ENCODE measurements around the gene PEX13.
"Not testable (repeated sequence)": the region's sequence is repeated elsewhere in the genome, so short reads cannot be mapped to it uniquely, and the experiment has no call there.

Gene PEX13

DNA sequence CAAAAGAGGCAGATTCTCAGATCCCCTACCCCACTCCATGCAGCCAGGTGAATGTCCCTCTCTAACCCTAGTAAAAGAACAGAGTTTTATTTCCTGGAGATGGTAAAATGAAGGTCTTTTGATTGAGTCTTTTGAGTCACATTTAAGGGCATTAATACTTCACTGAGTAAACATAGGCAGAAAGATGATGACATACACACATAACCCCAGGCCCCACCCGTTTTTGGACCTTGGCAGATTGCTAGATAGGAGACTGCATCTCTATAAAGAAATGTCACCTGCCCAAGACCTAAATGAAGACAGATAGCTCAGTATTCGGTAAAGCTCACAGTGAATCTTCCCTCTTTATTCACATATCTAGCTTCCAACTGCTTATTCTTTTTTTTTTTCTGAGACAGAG is 28.3 kb upstream of the PEX13 start:
- Mint-ChIP-seq H3K4me3 (no peak overlapping the region), H3K9me3 (peaks cover 0 to 1% of the 10 kb centered on the region in 2 donors), H3K4me1 (peaks cover 25 to 58% of the 10 kb centered on the region in 2 donors), H3K36me3 (peaks cover 21 to 25% of the 10 kb centered on the region in 2 donors), H3K27me3 (no peaks in the 10 kb centered on the region), H3K27ac (no peak overlapping the region)
- no peak for DNase-seq
- no peak for ATAC-seq (replicated peaks)

DNA sequence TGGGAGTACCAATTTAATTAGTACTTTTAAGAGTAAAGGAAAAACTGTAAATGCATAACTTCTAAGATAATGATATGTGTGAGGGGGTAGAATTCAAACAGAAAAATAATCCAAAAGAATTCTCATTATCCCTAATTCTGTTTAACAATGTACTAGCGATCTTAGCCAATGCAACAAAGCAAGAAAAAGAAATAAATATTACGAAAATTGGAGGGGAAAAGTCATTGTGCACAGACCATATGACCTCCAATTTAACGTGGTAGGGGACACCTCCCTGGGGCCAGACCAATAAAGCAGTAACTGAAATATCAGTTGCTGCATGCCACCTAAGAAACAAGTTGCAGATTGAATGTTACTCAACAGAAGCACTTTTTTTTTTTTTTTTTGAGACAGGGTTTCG is 25.9 kb upstream of the PEX13 start:
- H3K27me3 Mint-ChIP-seq: no peaks in the 10 kb centered on the region
- peaks cover 26 to 37% of the 10 kb centered on the region in 2 donors for H3K36me3 Mint-ChIP-seq
- ATAC-seq (replicated peaks) (no peak), DNase-seq (no peak)
- peaks cover 0 to 1% of the 10 kb centered on the region in 2 donors for H3K9me3 Mint-ChIP-seq
- peaks cover 34 to 66% of the 10 kb centered on the region in 2 donors for H3K4me1 Mint-ChIP-seq
- no peak overlapping the region for H3K4me3 Mint-ChIP-seq
- H3K27ac Mint-ChIP-seq: no peak overlapping the region

DNA sequence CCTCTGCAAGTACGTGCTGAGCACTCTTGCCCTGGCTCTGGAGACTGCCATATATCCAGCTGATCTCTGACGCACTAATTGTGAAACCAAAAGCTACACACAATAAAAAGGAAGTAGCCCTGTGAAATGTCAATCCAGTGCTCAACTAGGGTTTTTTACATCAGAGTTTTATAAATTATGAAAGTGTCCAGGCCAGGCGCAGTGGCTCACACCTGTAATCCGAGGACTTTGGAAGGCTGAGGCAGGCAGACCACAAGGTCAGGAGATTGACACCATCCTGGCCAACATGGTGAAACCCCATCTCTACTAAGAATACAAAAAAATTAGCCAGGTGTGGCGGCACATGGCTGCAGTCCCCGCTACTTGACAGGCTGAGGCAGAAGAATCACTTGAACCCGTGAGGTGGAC is 24.5 kb upstream of the PEX13 start:
- H3K4me1 Mint-ChIP-seq: peaks cover 29 to 66% of the 10 kb centered on the region in 2 donors
- H3K36me3 Mint-ChIP-seq: peaks cover 21 to 42% of the 10 kb centered on the region in 2 donors
- peak; percentile 70 for DNase-seq
- peak overlapping the region; percentile 44 to 70 for H3K4me3 Mint-ChIP-seq
- ATAC-seq (replicated peaks): peak; percentile 99
- peak overlapping the region; percentile 95 for H3K27ac Mint-ChIP-seq
- H3K27me3 Mint-ChIP-seq: no peaks in the 10 kb centered on the region
- H3K9me3 Mint-ChIP-seq: peaks cover 0 to 1% of the 10 kb centered on the region in 2 donors

DNA sequence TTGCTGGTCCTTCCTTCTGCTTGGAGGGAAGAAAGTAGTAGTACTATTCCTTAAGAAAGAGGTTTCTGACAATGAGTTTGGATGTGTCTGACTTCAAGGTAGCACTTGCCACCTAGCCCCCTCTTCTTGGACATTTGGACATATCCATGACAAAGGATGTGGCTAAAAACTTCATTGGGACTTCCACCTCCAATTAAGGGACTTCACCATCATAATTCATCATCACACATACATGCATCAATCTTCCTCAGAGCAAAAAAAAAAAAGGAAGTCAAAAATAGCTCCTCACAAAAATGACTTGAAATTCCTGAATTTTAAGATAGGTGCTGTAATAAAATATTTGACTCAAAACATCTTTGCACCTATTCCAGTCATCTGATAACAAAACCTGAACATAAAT is 23.4 kb upstream of the PEX13 start:
- ATAC-seq (replicated peaks) (no peak), DNase-seq (no peak)
- Mint-ChIP-seq H3K27me3 (no peaks in the 10 kb centered on the region), H3K27ac (peak overlapping the region; percentile 79), H3K4me1 (peaks cover 29 to 70% of the 10 kb centered on the region in 2 donors), H3K36me3 (peaks cover 21 to 42% of the 10 kb centered on the region in 2 donors), H3K9me3 (peaks cover 0 to 1% of the 10 kb centered on the region in 2 donors), H3K4me3 (no peak overlapping the region)

DNA sequence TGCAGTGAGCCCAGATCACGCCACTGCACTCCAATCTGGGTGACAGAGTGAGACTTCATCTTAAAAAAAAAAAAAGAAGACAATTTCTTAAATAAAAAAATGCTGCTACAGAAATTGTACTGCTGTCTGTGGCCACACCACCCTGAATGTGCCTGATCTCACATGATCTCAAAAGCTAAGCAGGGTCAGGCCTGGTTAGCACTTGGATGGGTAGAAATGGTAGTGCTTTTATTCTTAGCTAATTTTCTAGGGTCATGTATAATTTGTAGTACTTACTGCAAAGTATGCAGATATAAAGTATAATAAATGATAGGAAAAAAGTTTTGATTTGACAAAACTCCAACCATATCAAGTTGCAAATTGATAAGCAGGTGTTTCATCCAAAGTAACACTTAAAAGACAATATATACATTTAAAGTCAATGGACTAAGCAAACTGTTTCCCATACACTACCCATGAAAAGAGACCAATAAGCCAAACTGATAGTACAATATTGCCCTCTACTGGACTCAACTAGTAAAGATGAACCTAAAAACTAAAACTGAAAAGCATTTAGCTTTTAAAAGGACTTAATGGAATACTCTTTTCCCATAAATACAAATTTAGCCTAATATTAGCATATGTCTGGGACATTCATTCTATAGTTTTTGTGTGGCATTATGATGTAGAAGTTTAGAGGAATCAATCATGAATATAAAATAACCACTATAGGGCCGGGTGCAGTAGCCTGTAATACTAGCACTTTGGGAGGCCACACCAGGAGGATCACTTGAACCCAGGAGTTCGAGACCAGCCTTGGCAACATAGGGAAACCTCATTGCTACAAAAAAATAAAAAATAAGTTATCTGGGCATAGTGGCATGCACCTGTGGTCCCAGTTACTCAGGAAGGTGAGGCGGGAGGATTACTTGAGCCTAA is 18.6 kb upstream of the PEX13 start:
- H3K4me1 Mint-ChIP-seq: peaks cover 20 to 43% of the 10 kb centered on the region in 2 donors
- peaks cover 9 to 25% of the 10 kb centered on the region in 2 donors for H3K36me3 Mint-ChIP-seq
- H3K27me3 Mint-ChIP-seq: no peaks in the 10 kb centered on the region
- no peak overlapping the region for H3K27ac Mint-ChIP-seq
- DNase-seq (no peak), ATAC-seq (replicated peaks) (peak; percentile 83 to 84)
- no peak overlapping the region for H3K4me3 Mint-ChIP-seq
- H3K9me3 Mint-ChIP-seq: no peaks in the 10 kb centered on the region

DNA sequence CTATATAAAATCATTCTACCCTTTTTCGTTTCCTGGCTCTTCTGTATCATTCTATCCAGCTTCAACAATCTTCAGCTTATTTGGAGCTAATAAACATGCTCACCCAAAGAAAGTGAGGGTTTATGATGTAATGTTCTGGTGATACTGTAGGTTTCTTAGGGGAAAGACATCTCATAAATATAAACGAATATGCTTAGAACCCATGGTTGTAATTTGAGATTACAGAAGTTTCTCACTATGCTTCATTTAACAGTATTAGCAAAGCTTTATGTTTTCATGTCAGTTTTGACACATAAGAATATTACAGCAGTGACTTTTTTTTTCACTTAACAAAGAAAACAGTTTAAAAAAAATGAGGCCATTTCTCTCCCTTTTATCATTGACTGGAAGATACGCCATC is 11.8 kb upstream of the PEX13 start:
- ATAC-seq (replicated peaks) (no peak), DNase-seq (no peak)
- H3K27me3 Mint-ChIP-seq: no peaks in the 10 kb centered on the region
- H3K4me3 Mint-ChIP-seq: no peak overlapping the region
- no peaks in the 10 kb centered on the region for H3K4me1 Mint-ChIP-seq
- H3K9me3 Mint-ChIP-seq: no peaks in the 10 kb centered on the region
- peaks cover 3 to 4% of the 10 kb centered on the region in 2 donors for H3K36me3 Mint-ChIP-seq
- no peak overlapping the region for H3K27ac Mint-ChIP-seq

DNA sequence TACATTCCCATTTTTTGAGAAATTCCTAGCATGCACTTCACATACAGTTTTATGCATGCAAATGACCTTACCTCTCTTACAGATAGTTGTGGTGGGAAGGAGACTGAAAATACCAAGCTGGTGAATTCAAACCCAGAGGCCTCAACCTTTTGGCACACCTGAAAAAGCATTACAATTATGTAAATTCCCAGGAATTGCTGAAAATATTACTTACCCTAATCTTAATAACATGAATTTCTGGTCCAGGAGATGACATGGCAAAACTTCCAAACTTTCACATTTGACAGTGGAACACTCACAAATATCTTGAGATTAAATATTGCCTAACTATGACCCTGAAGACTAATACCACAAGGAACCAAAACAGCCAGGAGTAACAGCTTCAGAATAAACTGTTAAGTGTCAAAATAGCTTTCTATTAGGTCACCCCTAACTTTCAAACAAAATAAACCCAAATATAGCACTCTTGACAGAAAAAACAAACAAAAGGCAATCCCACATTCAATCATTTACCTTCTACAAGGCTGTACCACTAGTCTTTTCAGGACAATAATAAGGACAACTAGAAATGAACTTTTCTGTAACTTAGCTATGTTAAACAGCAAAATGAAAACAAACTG is 10.9 kb upstream of the PEX13 start:
- H3K4me3 Mint-ChIP-seq: no peak overlapping the region
- H3K9me3 Mint-ChIP-seq: no peaks in the 10 kb centered on the region

DNA sequence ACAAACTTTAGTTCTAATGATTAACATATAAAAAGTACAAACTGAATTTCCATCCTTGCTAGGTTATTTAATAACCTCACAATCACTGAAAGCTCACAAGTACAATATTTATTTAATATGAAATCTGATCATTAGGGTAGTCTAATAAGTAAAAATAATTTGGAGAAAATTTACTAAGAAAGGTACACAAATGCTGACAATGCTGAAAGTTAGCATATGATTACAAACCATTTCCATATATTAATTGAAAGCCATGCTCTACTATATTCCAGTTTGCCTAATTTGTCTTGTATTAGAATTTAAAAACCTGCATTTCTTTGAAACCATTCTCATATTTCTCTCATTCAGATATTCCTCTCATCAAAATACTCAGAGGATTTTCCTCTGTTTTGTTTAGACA is 8.2 kb upstream of the PEX13 start:
- ATAC-seq (replicated peaks) (no peak), DNase-seq (no peak)
- peaks cover 0 to 3% of the 10 kb centered on the region in 2 donors for H3K36me3 Mint-ChIP-seq
- no peaks in the 10 kb centered on the region for H3K9me3 Mint-ChIP-seq
- H3K27ac Mint-ChIP-seq: no peak overlapping the region
- H3K27me3 Mint-ChIP-seq: no peaks in the 10 kb centered on the region
- peaks cover 6 to 10% of the 10 kb centered on the region in 2 donors for H3K4me1 Mint-ChIP-seq
- H3K4me3 Mint-ChIP-seq: no peak overlapping the region

More for the DNA sequence above, 10.9 kb upstream of the PEX13 start:
- DNase-seq (no peak), ATAC-seq (replicated peaks) (no peak)
- Mint-ChIP-seq H3K36me3 (peaks cover 3 to 4% of the 10 kb centered on the region in 2 donors), H3K27ac (no peak overlapping the region), H3K27me3 (no peaks in the 10 kb centered on the region), H3K4me1 (no peaks in the 10 kb centered on the region)

DNA sequence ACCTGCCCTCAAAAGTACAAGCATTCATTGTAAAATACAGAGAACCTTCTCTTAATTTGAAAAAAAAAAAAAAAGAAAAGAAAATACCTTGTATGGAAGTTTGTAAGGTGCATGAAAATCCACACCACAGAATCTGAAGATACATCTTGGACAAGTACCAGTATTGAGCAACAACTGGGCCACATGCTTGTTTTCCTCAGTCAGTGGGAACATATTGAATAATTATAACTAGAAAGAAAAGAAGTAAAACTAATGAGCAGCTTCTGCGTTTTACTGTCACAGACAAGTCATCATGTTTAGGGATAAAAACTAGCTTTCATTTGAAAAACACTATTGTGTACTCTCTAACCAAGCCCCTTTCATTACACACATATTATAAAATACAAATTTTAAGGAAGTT is 5.8 kb upstream of the PEX13 start:
- DNase-seq: no peak
- ATAC-seq (replicated peaks): no peak
- Mint-ChIP-seq H3K4me1 (peaks cover 6 to 10% of the 10 kb centered on the region in 2 donors), H3K9me3 (no peaks in the 10 kb centered on the region), H3K36me3 (peaks cover 0 to 3% of the 10 kb centered on the region in 2 donors), H3K4me3 (no peak overlapping the region), H3K27ac (no peak overlapping the region), H3K27me3 (no peaks in the 10 kb centered on the region)

DNA sequence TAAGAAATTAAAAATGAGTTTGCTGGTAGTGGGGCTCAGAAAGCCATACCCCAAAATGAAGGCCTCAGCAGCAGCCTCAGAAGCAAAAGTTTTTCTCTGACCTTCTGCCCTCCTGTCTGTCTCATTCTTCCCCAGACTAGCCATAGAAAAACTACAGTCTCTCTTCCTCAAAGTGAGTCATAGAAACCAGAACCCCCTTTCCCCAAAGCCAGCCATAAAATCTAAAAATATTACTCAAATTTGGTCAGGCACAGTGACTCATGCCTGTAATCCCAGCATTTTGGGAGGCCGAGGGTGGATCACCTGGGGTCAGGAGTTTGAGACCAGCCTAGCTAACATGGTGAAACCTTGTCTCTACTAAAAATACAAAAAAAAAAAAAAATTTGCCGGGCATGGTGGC is 5.2 kb upstream of the PEX13 start:
- H3K27me3 Mint-ChIP-seq, H3K9me3 Mint-ChIP-seq, H3K36me3 Mint-ChIP-seq, DNase-seq: not testable (repeated sequence)
- Mint-ChIP-seq H3K4me3 (peak overlapping the region in 1 of 2 donors; percentile 44), H3K4me1 (peaks cover 6 to 10% of the 10 kb centered on the region in 2 donors), H3K27ac (peak overlapping the region; percentile 65)
- peak; percentile 30 to 34 for ATAC-seq (replicated peaks)

DNA sequence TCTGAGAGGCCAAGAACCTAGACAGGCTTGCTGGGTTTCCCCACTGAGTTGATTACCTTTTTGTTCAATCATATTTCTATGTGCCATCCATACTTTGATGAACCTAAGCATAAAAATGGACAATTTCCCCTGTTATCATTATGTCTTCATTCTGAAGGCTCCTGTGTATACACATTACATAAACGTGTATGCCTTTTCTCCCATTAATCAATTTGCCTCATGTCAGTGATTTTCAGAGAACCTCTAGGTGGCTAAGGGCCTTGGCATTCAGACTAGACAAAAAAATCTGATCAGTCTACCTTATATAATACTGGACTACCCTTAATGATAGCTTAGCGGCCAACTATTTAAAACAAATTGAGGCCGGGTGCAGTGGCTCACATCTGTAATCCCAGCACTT is 4.1 kb upstream of the PEX13 start:
- Mint-ChIP-seq H3K36me3 (peaks cover 0 to 3% of the 10 kb centered on the region in 2 donors), H3K9me3 (no peaks in the 10 kb centered on the region), H3K27ac (peak overlapping the region; percentile 37)

DNA sequence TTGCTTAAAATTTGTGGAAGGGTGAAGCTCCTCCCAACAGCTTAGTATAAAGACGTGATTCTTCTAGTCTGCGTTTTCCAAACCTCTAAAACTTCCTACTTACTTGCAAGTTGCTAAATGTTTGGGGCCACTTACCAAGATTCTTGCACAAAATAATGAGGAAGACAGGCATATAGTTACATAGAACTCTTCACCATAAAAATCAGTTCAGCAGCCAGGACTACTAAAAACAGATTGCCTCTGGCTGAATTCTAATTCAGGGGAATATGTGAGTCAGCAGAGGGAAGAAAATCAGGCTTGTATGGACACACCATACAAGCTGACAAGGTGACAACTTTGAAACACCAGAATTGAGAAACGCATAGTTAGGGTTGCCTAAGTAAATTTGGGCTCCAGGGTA is 2.8 kb upstream of the PEX13 start:
- no peak overlapping the region for H3K4me3 Mint-ChIP-seq
- DNase-seq (no peak), ATAC-seq (replicated peaks) (no peak)
- H3K36me3 Mint-ChIP-seq: peaks cover 0 to 3% of the 10 kb centered on the region in 2 donors
- H3K9me3 Mint-ChIP-seq: no peaks in the 10 kb centered on the region
- no peaks in the 10 kb centered on the region for H3K27me3 Mint-ChIP-seq
- H3K27ac Mint-ChIP-seq: peak overlapping the region; percentile 51
- H3K4me1 Mint-ChIP-seq: peaks cover 6 to 23% of the 10 kb centered on the region in 2 donors

More for the DNA sequence above, 4.1 kb upstream of the PEX13 start:
- no peak for DNase-seq
- ATAC-seq (replicated peaks): no peak
- Mint-ChIP-seq H3K4me1 (peaks cover 6 to 15% of the 10 kb centered on the region in 2 donors), H3K27me3 (no peaks in the 10 kb centered on the region), H3K4me3 (no peak overlapping the region)

DNA sequence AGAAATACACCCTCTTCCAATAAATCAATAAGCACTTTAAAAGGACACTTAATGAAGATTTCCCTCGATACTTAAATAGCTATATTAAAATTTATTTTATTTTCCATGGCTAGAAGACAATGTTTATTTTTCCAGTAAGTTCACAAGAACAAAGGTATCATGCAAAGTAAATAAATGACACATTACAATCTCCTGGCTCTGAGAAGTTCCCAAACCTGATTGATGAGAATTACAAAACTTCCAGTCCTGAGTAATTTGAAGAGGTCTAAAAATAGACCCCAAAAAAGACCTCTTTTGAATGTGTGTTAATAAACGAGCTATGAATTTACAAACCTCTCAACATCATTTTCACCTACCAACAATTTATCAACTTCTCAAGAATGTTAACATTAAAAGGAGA is 1.5 kb upstream of the PEX13 start:
- peak overlapping the region; percentile 90 to 98 for H3K4me3 Mint-ChIP-seq
- H3K36me3 Mint-ChIP-seq: peaks cover 2 to 4% of the 10 kb centered on the region in 2 donors
- DNase-seq (no peak), ATAC-seq (replicated peaks) (no peak)
- H3K4me1 Mint-ChIP-seq: peaks cover 6 to 24% of the 10 kb centered on the region in 2 donors
- H3K9me3 Mint-ChIP-seq: no peaks in the 10 kb centered on the region
- no peak overlapping the region for H3K27ac Mint-ChIP-seq
- no peaks in the 10 kb centered on the region for H3K27me3 Mint-ChIP-seq

DNA sequence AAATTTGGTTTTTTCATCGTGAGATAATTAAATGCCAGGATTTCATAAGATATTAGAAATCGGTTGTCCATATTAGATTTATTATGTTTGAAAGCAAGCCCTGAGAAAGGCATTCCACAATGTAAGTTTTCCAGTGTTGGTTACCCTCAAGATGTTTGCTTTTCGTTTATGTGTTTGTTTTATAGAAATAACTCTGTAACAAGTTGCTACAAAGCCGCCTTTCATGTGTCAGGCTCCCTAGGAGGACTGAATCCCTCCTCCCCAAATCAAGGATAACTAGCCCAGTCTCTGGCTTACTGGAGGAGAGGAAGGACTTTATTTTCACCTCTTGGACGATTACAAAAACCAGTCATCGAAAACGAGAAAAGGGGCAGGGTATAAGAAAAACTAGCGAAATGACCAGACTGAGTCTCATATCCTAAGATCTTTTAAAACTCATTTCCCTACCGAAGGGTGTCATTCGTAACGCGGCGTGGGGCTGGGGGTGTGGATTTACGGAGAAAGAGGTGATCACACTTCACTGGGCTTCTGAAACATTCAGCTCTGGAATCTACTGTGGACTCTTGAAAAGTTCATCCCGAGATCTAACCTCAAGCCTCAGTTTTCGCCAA is 1.0 kb upstream of the PEX13 start:
- peaks cover 4 to 8% of the 10 kb centered on the region in 2 donors for H3K36me3 Mint-ChIP-seq
- ATAC-seq (replicated peaks) (peak; percentile 31 to 34), DNase-seq (no peak)
- peak overlapping the region; percentile 90 to 98 for H3K4me3 Mint-ChIP-seq
- no peaks in the 10 kb centered on the region for H3K9me3 Mint-ChIP-seq
- H3K4me1 Mint-ChIP-seq: peaks cover 6 to 24% of the 10 kb centered on the region in 2 donors
- peak overlapping the region; percentile 98 for H3K27ac Mint-ChIP-seq
- H3K27me3 Mint-ChIP-seq: no peaks in the 10 kb centered on the region

Data from stimulated activated naive B cell treated with anti-CD40 and anti-IgM and Interleukin-4, amounts not matched to agents 10 μg/mL and 1 μg/mL and 100 μg/mL, for 72 hours (primary cell).